OCI-M1 (cell line): ENCODE data around the gene CCT2.

Experiments
- DNase-seq: peaks from one replicate; lab custom pipeline; 2025; lab: John Stamatoyannopoulos, UW

The CCT2 gene

GRCh38 chr12:69641546-69641945 lies 56.3 kb downstream of the CCT2 start:
- no peak for DNase-seq

GRCh38 chr12:69642531-69642930 lies 57.3 kb downstream of the CCT2 start:
- no peak for DNase-seq

GRCh38 chr12:69644511-69644910 lies 59.3 kb downstream of the CCT2 start:
- no peak for DNase-seq

- DNase-seq: no peak
Measured at GRCh38 chr12:69645031-69645430, 59.8 kb downstream of the CCT2 start.

- DNase-seq: no peak
Measured at GRCh38 chr12:69647178-69647577, 61.9 kb downstream of the CCT2 start.

GRCh38 chr12:69648476-69648875 lies 63.2 kb downstream of the CCT2 start:
- DNase-seq: no peak

GRCh38 chr12:69649529-69649928 lies 64.3 kb downstream of the CCT2 start:
- DNase-seq: no peak
